Measurements from ENCODE around the gene NELFCD. TPM values are rescaled to one million over a fixed set of nuclear protein-coding genes. Genes with fewer than 3 reads are reported as not detected.

Gene NELFCD
- total RNA-seq, 3 donors from 2014 or later: 50.1 to 78.7 (median 77.7) TPM

DNA sequence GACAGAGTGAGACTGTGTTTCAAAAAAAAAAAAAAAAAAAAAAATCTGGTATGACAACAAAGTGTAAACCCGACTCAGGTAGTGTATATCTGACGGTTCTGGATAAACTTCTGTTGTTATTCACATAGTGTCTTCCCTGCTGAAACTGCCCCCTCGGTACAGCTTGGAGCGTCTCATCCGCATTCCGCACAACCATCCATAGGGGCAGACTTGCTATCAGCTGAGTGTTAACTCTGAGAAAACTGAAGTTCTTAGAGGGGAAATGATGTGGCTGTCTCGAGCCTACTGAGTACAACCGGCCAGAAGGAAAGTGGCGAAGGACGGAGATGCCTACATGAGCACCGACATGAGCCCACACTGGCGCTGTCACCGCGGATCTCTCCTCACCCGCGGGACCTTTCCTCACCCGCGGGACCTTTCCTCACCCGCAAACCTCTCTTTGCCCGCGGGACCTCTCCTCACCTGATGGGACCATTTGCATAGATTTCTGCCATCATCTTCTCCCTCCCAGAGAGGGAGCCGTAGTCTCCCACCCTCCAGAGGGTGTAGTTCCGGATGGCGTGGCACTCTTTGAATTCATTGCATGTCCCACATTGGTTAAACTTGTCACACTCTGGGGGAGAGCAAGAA is 16.2 kb downstream of the NELFCD start:
- H3K27ac ChIP-seq: no peak overlapping the region
- H3K9me3 ChIP-seq: no peaks in the 10 kb centered on the region
- no peaks in the 10 kb centered on the region for H3K4me1 ChIP-seq
- intact Hi-C loops (cut with DNase I; ENCODE audit: low total_unique reads): no loop called here
- H3K4me3 ChIP-seq: no peak overlapping the region
- no peaks in the 10 kb centered on the region for H3K27me3 ChIP-seq
- H3K36me3 ChIP-seq: peaks cover 18% of the 10 kb centered on the region
- TF ChIP-seq POLR2AphosphoS5 (IDR thresholded peaks at IDR 0.05): no peak
- DNase-seq (ENCODE audit: low spot score in 2 of 2): no peak

GRCh38 chr20:58998656-58999055 is 17.6 kb downstream of the NELFCD start:
- H3K36me3 ChIP-seq: peaks cover 11% of the 10 kb centered on the region

DNA sequence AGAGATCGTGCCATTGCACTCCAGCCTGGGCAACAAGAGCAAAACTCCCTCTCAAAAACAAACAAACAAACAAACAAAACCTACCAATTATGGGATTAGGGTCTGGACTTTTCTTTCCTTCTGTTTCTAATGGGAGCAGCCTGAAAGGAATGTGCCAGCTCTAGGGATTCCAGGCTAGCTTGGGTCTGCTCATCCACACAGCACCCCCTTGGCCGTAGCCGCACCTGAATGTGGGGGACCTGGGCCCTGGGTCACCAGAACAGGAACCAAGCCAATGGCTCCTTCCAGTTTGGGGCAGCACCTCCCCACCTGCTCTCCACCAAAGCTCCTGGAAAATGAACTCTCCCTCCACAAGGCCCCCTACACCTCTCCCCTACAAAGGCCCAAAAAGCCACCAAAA is 19.3 kb downstream of the NELFCD start:
- H3K36me3 ChIP-seq: peaks cover 6% of the 10 kb centered on the region
- TF ChIP-seq POLR2A (IDR thresholded peaks at IDR 0.05): no peak
- no peak for TF ChIP-seq CTCF (IDR thresholded peaks at IDR 0.05)
- TF ChIP-seq POLR2AphosphoS5 (IDR thresholded peaks at IDR 0.05): no peak
- H3K27me3 ChIP-seq: no peaks in the 10 kb centered on the region
- peaks cover 2 to 13% of the 10 kb centered on the region in 2 donors for H3K4me1 ChIP-seq
- H3K9me3 ChIP-seq: no peaks in the 10 kb centered on the region
- DNase-seq (ENCODE audit: low spot score in 2 of 2): no peak
- intact Hi-C loops (cut with DNase I; ENCODE audit: low total_unique reads): no loop called here
- no peak overlapping the region for H3K27ac ChIP-seq
- no peak overlapping the region for H3K4me3 ChIP-seq

More at GRCh38 chr20:58998656-58999055, 17.6 kb downstream of the NELFCD start:
- intact Hi-C loops (cut with DNase I; ENCODE audit: low total_unique reads): no loop called here
- no peak overlapping the region for H3K4me3 ChIP-seq
- no peak overlapping the region for H3K27ac ChIP-seq
- H3K9me3 ChIP-seq: no peaks in the 10 kb centered on the region
- TF ChIP-seq POLR2A (IDR thresholded peaks at IDR 0.05) (no peak), POLR2AphosphoS5 (IDR thresholded peaks at IDR 0.05) (no peak), CTCF (IDR thresholded peaks at IDR 0.05) (no peak)
- H3K4me1 ChIP-seq: peaks cover 0 to 8% of the 10 kb centered on the region in 2 donors
- H3K27me3 ChIP-seq: no peaks in the 10 kb centered on the region
- no peak for DNase-seq (ENCODE audit: low spot score in 2 of 2)

- TF ChIP-seq CTCF (IDR thresholded peaks at IDR 0.05): no peak
- no peak for TF ChIP-seq POLR2A (IDR thresholded peaks at IDR 0.05)
- TF ChIP-seq POLR2AphosphoS5 (IDR thresholded peaks at IDR 0.05): no peak
- H3K27ac ChIP-seq: no peak overlapping the region
- H3K27me3 ChIP-seq: no peaks in the 10 kb centered on the region
- H3K36me3 ChIP-seq: no peaks in the 10 kb centered on the region
- peaks cover 10 to 20% of the 10 kb centered on the region in 2 donors for H3K4me1 ChIP-seq
- no peaks in the 10 kb centered on the region for H3K9me3 ChIP-seq
- no peak for DNase-seq (ENCODE audit: low spot score in 2 of 2)
- intact Hi-C loops (cut with DNase I; ENCODE audit: low total_unique reads): no loop called here
- no peak overlapping the region for H3K4me3 ChIP-seq
Observed at GRCh38 chr20:59001068-59001448, 20.0 kb downstream of the NELFCD start.

GRCh38 chr20:59001449-59002171 is 20.6 kb downstream of the NELFCD start:
- no peak for TF ChIP-seq POLR2AphosphoS5 (IDR thresholded peaks at IDR 0.05)
- no peak for TF ChIP-seq CTCF (IDR thresholded peaks at IDR 0.05)
- no peak for TF ChIP-seq POLR2A (IDR thresholded peaks at IDR 0.05)
- no peaks in the 10 kb centered on the region for H3K9me3 ChIP-seq
- no peaks in the 10 kb centered on the region for H3K27me3 ChIP-seq
- DNase-seq (ENCODE audit: low spot score in 2 of 2): no peak
- H3K36me3 ChIP-seq: no peaks in the 10 kb centered on the region
- peaks cover 11 to 20% of the 10 kb centered on the region in 2 donors for H3K4me1 ChIP-seq
- H3K4me3 ChIP-seq: no peak overlapping the region
- intact Hi-C loops (cut with DNase I; ENCODE audit: low total_unique reads): no loop called here
- H3K27ac ChIP-seq: peak overlapping the region in 1 of 2 donors; percentile 93
